GM19099 (cell line): ENCODE results near the gene EPB41L4B.

Experiments
- POLR2A ChIP-seq: IDR thresholded peaks from 3 replicates; pipeline ENCODE4 v1.6.1; 2011; ENCODE audit warnings: low read depth; ENCODE audit not compliant: insufficient read length; ENCODE audit errors: extremely low read depth

EPB41L4B gene

GRCh38 chr9:109320742-109321448 is at the start of gene EPB41L4B:
Gene EPB41L4B, minus strand, starts transcription at chr9:109321059. Its CDS starts 613 bp downstream, at chr9:109320446.
- no peak for TF ChIP-seq POLR2A

DNA sequence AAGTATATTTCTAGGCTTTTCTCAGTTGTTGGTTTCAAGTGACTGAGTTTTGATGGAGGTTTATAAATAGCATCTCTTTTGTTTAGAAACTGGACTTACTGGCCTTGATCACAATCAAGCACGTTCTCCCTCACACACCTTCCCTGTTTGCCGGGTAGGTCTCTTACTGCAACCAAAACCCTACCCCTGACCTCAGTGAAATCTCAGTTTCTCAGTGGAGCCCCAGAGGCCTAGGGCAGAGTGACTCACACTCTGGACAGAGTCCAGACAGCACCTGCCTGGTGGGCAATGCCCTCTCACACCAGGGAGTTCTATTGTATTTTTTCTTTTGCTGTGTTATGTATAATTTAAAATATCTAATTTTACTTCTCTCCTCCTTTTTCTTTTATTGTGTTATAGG is 48.4 kb upstream of the EPB41L4B start:
- no peak for TF ChIP-seq POLR2A

- no peak for TF ChIP-seq POLR2A
These were observed 39.9 kb upstream of the EPB41L4B start for GRCh38 chr9:109360771-109361170.

GRCh38 chr9:109355564-109356297 is 34.9 kb upstream of the EPB41L4B start:
- no peak for TF ChIP-seq POLR2A

GRCh38 chr9:109354190-109354589 is 33.3 kb upstream of the EPB41L4B start:
- no peak for TF ChIP-seq POLR2A

GRCh38 chr9:109351032-109351431 is 30.2 kb upstream of the EPB41L4B start:
- TF ChIP-seq POLR2A: no peak

GRCh38 chr9:109349421-109349846 is 28.6 kb upstream of the EPB41L4B start:
- no peak for TF ChIP-seq POLR2A

GRCh38 chr9:109346904-109347303 is 26.0 kb upstream of the EPB41L4B start:
- no peak for TF ChIP-seq POLR2A

DNA sequence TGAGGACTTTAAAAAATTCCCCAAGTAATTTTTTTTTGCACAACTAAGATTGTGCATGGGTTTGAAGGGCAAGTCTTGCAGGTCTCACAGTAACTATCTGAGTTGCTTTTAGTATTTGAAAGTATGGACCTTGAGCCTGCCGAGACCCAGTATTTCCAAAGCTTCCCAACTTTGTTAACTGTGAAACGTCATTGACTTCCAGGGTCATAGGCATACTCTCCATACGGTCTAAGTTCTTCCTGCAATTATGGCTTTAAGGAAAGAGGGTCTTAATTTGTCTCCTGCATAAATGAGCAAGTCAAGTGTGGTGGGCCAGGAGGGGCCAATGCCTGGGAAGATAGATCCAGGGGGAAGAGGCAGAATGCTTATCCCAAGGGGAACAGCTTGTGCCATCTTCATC is 24.0 kb upstream of the EPB41L4B start:
- TF ChIP-seq POLR2A: no peak

DNA sequence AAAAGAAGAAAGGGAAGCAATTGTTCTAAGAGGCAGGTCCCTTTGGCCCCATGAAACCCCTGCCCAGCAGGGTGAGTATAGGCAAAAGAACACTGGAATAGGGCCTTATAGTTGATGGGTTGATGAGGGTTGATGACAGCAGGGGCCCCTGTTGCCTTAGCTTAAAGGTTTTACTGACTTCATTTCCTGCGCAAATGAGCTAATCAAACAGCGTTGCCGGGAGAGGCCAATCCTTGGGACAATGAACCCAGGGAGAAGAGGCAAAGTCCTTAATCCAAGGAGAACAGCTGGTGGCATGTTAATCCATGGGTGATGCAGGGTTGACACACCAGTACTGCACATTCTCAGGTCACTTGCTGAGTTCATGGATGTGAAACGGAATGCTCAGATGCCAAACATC is 22.0 kb upstream of the EPB41L4B start:
- TF ChIP-seq POLR2A: no peak

DNA sequence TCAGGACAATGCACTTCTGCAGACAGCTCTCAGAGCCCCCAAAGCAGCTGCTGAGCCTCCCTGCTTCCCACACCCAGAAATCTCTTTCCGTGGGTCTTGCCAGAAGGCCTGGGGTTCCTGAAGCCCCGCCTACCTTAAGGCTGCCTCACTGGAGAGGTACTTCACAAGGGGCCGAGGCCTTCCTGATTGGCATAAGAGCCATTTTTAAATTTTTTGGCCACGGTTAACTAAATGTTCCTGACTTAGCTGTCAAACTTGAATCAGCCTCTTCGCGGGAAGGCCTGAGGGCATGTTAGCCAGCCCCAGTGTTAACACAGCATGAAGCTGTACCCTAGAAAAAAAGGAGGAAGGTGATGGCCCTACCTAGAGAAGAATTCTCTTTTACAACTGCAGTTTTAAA is 20.7 kb upstream of the EPB41L4B start:
- no peak for TF ChIP-seq POLR2A

DNA sequence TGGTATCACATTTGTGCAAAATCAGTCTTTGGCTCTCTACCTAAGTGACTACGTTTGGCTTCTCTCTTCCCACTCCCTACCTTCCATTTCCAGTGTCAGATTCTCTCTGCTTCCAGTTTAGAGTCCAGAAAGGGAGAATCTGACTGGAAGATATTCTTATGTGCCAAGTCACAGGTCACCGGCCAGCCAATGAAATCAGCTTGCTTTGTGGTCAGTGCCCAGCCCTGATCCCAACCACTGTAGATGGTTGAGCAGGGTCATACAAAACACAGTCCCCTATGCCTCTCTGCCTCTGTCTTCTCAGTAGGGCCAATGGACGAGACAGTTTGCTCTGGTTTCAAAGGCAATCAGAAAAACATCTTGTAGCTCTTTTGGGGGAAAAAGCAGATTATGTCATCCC is 15.6 kb upstream of the EPB41L4B start:
- TF ChIP-seq POLR2A: no peak

DNA sequence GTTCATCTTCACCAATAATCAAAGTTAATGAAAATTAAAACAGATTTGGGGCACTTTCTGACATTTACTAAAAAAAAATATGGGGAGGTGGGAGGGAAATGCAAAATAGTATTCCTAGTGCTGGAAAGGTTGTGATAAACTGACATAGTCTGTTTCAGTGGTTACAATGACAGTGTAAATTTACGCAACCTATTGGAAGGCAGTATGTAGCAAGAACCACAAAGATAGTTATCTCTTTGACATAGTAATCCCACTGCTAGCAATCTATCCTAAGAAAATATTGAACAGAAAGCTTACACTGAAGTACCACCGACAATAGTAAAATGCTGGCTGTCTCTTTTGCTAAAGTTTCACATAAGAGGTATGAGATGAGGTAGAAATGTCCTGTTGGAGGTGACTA is 15.1 kb upstream of the EPB41L4B start:
- TF ChIP-seq POLR2A: no peak

DNA sequence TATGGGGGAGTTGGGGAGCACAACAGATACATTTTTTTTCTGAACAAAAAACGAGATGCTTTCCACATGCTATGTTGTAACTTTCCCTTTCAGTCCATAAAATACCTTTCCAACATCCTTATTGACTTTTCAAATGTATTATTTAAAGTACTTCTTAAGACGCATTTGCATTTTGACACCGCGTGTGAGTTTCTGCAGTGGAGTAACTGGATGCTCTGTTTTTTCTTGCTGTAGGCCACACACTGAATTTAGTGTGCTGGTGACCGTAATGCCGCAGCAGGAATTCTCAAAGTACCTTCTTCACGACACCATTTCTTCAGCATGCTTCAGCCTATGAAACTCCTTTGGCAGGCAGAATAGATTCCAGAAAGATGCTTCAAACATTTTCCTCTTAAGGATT is 14.3 kb upstream of the EPB41L4B start:
- no peak for TF ChIP-seq POLR2A

DNA sequence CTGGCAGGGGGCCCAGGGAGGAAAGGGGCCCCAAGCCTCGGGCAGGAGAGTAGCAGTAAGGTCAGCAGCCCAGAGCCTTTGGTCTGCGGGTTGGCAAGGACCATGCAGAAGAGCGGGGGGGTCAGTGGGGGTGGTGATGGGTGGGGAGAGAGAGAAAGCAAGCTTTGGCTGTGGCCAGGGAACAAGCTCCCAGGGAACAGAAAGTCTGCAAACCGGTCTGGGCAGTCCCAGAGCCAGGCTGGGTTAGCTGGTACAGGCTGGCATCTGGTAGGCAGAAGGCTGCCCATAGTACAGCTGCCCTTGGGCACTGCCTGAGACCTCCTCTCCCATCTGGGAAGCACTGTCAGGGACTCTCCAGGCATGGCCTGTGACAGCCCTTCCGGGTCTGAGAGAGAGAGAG is 10.5 kb upstream of the EPB41L4B start:
- TF ChIP-seq POLR2A: no peak

GRCh38 chr9:109329638-109330258 is 8.9 kb upstream of the EPB41L4B start:
- no peak for TF ChIP-seq POLR2A
